Upper lobe of left lung (tissue), 4 donors: ENCODE measurements around the gene IL1RL1.

ENCODE experiments used
- EP300 ChIP-seq, 4 donors: sonication (generic); formaldehyde crosslinking; IDR thresholded peaks; one replicate each; pipeline ENCODE4 v1.5.1; 2017; ENCODE audit warnings: antibody characterized with exemption in 4 of 4, control low read depth in 2 of 4
- POLR2A ChIP-seq, 4 donors: fragments of 450-650 bp; IDR thresholded peaks; one replicate each; pipeline ENCODE4 v1.5.1; 2016 to 2017; ENCODE audit warnings: antibody characterized with exemption in 4 of 4, mild to moderate bottlenecking in 2 of 4
- POLR2AphosphoS5 ChIP-seq, 2 donors: sonication (generic); formaldehyde crosslinking; IDR thresholded peaks; one replicate each; pipeline ENCODE4 v1.5.1; 2017; ENCODE audit warnings: antibody characterized with exemption in 2 of 2
- TF ChIP-seq, protein P1 (sequence below), 6 experiments: fragments of 450-650 bp in 4 of 6; fragments of 200-600 bp in 2 of 6; sonication (generic) in 2 of 6; IDR thresholded peaks; one replicate each; pipeline ENCODE4 v1.5.1; 2016 to 2019; ENCODE audit warnings: antibody characterized with exemption in 6 of 6

DNA sequence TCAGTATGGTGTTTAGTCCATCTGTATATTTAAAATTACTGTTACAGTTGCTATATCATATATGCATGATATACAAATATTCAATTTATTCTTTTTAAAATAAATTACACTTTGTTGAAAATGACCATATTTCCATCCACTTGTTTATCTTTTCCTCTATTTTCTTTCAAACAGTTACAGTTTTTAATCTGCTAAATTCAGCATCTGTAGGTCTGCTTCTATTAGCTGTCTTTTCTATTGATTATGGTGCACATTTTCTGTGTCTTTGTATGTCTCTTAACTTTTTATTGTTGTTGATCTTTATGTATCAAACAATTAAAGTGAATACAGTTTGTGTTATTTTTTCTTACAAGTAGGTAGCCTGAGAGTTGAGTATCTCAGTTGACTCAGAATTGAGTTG, 72.4 kb downstream of the IL1RL1 start:
- TF ChIP-seq POLR2A (IDR thresholded peaks at IDR 0.05): no peak
- TF ChIP-seq, protein P1, sequence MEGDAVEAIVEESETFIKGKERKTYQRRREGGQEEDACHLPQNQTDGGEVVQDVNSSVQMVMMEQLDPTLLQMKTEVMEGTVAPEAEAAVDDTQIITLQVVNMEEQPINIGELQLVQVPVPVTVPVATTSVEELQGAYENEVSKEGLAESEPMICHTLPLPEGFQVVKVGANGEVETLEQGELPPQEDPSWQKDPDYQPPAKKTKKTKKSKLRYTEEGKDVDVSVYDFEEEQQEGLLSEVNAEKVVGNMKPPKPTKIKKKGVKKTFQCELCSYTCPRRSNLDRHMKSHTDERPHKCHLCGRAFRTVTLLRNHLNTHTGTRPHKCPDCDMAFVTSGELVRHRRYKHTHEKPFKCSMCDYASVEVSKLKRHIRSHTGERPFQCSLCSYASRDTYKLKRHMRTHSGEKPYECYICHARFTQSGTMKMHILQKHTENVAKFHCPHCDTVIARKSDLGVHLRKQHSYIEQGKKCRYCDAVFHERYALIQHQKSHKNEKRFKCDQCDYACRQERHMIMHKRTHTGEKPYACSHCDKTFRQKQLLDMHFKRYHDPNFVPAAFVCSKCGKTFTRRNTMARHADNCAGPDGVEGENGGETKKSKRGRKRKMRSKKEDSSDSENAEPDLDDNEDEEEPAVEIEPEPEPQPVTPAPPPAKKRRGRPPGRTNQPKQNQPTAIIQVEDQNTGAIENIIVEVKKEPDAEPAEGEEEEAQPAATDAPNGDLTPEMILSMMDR (IDR thresholded peaks at IDR 0.05): no peak
- TF ChIP-seq POLR2AphosphoS5 (IDR thresholded peaks at IDR 0.05): no peak
- TF ChIP-seq EP300 (IDR thresholded peaks at IDR 0.05): no peak
